Neural crest cell (in vitro differentiated cells): Measurements from ENCODE around the gene TAX1BP3. TPM values are rescaled to one million over a fixed set of nuclear protein-coding genes. Genes with fewer than 3 reads are reported as not detected.

Source experiments
- DNase-seq: peaks from one replicate; pipeline ENCODE4 v3.0.0; 2021; ENCODE audit warnings: low read depth, mixed read lengths, low spot score
- H3K27ac Mint-ChIP-seq: one replicate; pipeline ENCODE4 v1.8.0; 2021; ENCODE audit warnings: mild to moderate bottlenecking, mixed read lengths; ENCODE audit not compliant: unreplicated experiment
- H3K27me3 Mint-ChIP-seq: 2 replicates; pipeline ENCODE4 v1.8.0; 2021; ENCODE audit warnings: low read depth, mild to moderate bottlenecking, mixed read lengths
- H3K36me3 Mint-ChIP-seq: 2 replicates; pipeline ENCODE4 v1.8.0; 2021; ENCODE audit warnings: low read depth, mild to moderate bottlenecking, mixed read lengths
- H3K4me1 Mint-ChIP-seq: 2 replicates; pipeline ENCODE4 v1.8.0; 2021; ENCODE audit warnings: mixed read lengths
- H3K4me3 Mint-ChIP-seq: one replicate; pipeline ENCODE4 v1.8.0; 2021; ENCODE audit warnings: mild to moderate bottlenecking, mixed read lengths
- H3K9me3 Mint-ChIP-seq: 2 replicates; pipeline ENCODE4 v1.8.0; 2021; ENCODE audit warnings: mixed read lengths
- total RNA-seq: library from RNA; stranded (reverse); gene quantifications from 2 replicates; pipeline ENCODE4 v1.2.1, GENCODE V29; 2021
- TF ChIP-seq, protein P1 (sequence below): fragments of 200-600 bp; sonication (generic); conservative IDR thresholded peaks from 2 replicates; pipeline ENCODE4 v1.5.0; 2021; ENCODE audit warnings: antibody characterized with exemption, mild to moderate bottlenecking

TAX1BP3 gene
- total RNA-seq, 1 donor from 2014 or later = 65.8 TPM

- Mint-ChIP-seq H3K9me3 (no peaks in the 10 kb centered on the region), H3K27me3 (no peaks in the 10 kb centered on the region), H3K4me1 (peaks cover 29% of the 10 kb centered on the region), H3K36me3 (no peaks in the 10 kb centered on the region), H3K4me3 (peak overlapping the region; percentile 95), H3K27ac (peak overlapping the region; percentile 92)
- TF ChIP-seq, protein P1, sequence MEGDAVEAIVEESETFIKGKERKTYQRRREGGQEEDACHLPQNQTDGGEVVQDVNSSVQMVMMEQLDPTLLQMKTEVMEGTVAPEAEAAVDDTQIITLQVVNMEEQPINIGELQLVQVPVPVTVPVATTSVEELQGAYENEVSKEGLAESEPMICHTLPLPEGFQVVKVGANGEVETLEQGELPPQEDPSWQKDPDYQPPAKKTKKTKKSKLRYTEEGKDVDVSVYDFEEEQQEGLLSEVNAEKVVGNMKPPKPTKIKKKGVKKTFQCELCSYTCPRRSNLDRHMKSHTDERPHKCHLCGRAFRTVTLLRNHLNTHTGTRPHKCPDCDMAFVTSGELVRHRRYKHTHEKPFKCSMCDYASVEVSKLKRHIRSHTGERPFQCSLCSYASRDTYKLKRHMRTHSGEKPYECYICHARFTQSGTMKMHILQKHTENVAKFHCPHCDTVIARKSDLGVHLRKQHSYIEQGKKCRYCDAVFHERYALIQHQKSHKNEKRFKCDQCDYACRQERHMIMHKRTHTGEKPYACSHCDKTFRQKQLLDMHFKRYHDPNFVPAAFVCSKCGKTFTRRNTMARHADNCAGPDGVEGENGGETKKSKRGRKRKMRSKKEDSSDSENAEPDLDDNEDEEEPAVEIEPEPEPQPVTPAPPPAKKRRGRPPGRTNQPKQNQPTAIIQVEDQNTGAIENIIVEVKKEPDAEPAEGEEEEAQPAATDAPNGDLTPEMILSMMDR = no peak
- DNase-seq = no peak
Measured at GRCh38 chr17:3669085-3669347, 638 bp upstream of the TAX1BP3 start.

DNA sequence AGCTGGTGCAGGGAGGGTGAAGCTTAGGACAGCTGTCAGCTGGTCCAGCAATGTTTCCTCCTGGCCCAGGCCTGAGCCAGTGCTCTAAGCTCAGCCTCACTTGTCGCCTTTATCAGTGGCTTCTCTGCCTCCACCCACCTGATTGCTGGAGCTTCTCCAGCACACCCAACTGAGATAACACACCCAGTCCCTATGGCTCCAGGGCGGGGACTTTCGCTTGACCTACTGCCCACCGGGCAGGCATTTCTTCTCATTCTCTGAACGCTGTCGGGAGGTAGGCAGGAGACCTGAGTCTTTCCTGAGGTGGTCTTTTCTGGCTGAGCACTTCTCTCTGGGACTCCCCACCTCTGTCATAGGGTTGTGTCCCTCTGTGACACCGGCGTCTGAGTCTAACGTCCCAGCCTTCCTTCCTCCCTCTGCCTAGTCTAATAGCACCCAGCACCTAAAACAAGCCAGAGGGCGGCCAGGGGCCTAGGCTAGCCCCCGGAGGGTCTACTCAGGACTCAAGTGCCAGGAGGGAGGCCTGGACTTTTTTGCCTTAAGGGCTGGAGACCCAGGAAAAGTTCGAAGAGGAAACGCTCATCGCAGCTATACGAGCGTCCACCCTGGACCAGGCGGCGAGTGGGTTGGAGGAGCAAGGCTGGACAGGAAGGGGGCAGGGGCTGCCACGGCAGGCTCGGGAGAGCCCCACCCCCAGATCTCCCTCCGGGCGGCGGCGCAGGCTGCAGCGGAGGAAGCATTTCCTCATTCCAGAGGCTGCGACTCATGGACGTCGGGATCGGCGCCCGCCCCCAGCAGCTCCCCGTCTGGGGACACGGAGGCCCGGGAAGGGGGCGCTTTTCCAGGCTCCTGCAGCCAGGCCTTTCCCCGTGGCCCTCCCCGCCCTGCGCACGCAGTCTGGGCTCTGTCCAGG is 756 bp downstream of the TAX1BP3 start:
- Mint-ChIP-seq H3K36me3 (no peaks in the 10 kb centered on the region), H3K27me3 (no peaks in the 10 kb centered on the region), H3K4me3 (peak overlapping the region; percentile 95), H3K9me3 (no peaks in the 10 kb centered on the region), H3K4me1 (peaks cover 32% of the 10 kb centered on the region), H3K27ac (peak overlapping the region; percentile 88)
- DNase-seq = peak; percentile 62
- TF ChIP-seq, protein P1 = no peak

- Mint-ChIP-seq H3K27ac (no peak overlapping the region), H3K36me3 (no peaks in the 10 kb centered on the region), H3K4me3 (peak overlapping the region; percentile 93), H3K4me1 (peaks cover 32% of the 10 kb centered on the region), H3K9me3 (no peaks in the 10 kb centered on the region), H3K27me3 (no peaks in the 10 kb centered on the region)
- DNase-seq = no peak
- TF ChIP-seq, protein P1 = no peak
Measured at GRCh38 chr17:3666516-3666915, 1.9 kb downstream of the TAX1BP3 start.

DNA sequence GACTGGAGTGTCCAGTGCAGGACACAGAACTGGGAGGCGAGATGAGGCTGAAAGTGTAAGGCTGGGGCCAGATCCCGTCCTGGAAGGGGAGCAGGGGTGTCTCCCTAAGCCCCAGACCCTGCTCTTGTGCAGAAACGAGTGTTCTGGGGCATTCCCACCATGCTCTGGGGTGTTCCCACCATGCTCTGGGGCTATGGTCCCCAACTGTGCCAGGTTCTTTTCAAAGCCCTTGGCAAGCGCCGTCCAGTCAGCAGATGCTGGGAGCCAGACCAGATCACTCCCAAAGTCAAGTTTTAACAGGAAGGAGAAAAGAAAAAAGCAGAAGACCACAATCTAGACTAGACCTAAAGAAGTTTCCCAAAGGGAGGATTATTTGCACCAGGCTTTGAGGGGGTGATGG is 2.5 kb downstream of the TAX1BP3 start:
- peaks cover 32% of the 10 kb centered on the region for H3K4me1 Mint-ChIP-seq
- no peaks in the 10 kb centered on the region for H3K9me3 Mint-ChIP-seq
- no peak for DNase-seq
- H3K36me3 Mint-ChIP-seq = no peaks in the 10 kb centered on the region
- peak overlapping the region; percentile 93 for H3K4me3 Mint-ChIP-seq
- H3K27me3 Mint-ChIP-seq = no peaks in the 10 kb centered on the region
- peak overlapping the region; percentile 83 for H3K27ac Mint-ChIP-seq
- TF ChIP-seq, protein P1 = no peak

- H3K4me3 Mint-ChIP-seq = peak overlapping the region; percentile 68
- TF ChIP-seq, protein P1 = no peak
- no peaks in the 10 kb centered on the region for H3K9me3 Mint-ChIP-seq
- H3K4me1 Mint-ChIP-seq = peaks cover 22% of the 10 kb centered on the region
- H3K27ac Mint-ChIP-seq = peak overlapping the region; percentile 62
- no peak for DNase-seq
- H3K36me3 Mint-ChIP-seq = no peaks in the 10 kb centered on the region
- H3K27me3 Mint-ChIP-seq = no peaks in the 10 kb centered on the region
Measured at GRCh38 chr17:3663102-3664011, 5.0 kb downstream of the TAX1BP3 start.
